Measurements from ENCODE around the gene NTN4.
"Not testable (repeated sequence)": the region's sequence is repeated elsewhere in the genome, so short reads cannot be mapped to it uniquely, and the experiment has no call there.

NTN4 gene

DNA sequence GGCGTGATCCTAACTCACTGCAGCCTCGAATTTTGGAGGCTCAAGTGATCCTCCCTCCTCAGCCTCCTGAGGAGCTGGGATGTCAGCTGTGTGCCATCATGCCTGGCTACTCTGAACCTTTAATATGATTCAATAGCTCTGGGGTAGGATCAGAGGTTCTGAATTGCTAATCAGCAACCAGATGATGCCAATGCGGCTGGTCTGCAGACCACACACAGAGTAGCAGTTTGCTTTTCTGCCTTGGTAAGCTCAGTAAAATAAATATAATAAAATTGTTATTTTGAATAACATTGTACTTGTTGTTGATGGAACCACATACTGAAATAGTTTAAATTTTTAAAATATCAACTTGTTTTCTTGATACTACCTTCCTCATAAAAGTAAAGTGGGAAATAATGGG lies 86.6 kb downstream of the NTN4 start:
- DNase-seq: no peak

DNA sequence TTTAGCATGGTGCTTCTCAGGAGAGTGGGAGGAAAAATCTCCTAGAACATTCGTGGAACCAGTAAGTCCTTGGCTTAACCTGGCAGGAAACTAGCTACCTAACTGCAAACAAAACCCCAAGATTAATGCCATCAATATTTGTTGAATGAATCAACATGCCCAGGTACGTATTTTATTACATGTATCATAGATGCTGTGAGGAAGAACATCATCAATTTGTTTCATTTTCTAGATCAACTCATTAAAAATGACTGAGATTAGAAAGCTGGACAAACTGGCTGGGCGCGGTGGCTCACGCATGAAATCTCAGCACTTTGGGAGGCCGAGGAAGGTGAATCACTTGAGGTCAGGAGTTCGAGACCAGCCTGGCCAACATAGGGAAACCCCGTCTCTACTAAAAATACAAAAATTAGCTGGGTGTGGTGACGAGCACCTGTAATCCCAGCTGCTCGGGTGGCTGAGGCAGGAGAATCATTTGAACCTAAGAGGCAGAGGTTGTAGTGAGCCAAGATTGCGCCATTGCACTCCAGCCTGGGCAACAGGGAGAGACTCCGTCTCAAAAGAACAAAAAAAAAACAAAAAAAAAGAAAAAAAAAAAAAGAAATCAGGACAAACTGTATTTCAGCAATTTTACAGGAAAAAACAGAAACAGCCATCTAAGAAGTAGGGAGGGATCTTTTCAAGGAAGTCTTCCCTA lies 88.7 kb downstream of the NTN4 start:
- DNase-seq: no peak

- DNase-seq: no peak
Observed at GRCh38 chr12:95701275-95701674, 89.3 kb downstream of the NTN4 start.

GRCh38 chr12:95700316-95700785 lies 90.2 kb downstream of the NTN4 start:
- DNase-seq: no peak

DNA sequence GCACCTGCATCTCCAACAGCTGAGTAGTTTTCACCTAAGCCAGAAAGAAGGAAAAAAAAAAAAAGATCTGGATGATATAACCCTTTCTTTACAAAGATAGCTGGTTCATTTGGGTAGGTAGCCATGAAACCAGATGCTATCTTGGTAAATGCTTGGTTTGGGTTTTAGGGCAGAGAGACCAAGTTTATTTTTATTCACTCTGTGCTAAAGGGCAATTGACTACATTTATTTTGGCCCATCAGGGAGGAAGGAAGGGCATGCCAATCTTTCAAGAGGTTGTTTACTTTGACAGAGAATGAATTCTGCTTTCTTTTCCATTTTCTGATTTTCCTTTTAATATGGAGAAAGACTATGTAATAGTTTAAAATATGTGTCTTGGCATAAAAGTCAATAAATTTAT lies 91.0 kb downstream of the NTN4 start:
- DNase-seq: no peak

GRCh38 chr12:95694136-95694535 lies 96.4 kb downstream of the NTN4 start:
- no peak for DNase-seq

DNA sequence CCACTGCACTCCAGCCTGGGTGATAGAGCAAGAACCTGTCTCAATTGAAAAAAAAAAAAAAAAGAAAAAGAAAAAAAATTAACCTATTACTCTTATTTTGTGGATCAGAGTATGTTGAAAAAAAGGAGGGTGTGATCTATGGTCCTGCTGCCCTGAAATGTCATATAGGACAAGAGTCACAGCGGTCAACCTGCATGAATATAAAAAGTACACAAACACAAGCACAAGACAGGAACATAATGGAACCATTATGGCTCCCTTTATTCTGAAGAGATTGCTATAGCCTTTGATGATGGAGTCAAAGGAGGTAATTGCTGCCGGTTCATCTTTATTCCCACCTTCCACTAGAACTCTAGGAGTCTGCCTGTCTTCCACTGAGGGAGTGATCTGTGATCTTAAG lies 96.9 kb downstream of the NTN4 start:
- no peak for DNase-seq

DNA sequence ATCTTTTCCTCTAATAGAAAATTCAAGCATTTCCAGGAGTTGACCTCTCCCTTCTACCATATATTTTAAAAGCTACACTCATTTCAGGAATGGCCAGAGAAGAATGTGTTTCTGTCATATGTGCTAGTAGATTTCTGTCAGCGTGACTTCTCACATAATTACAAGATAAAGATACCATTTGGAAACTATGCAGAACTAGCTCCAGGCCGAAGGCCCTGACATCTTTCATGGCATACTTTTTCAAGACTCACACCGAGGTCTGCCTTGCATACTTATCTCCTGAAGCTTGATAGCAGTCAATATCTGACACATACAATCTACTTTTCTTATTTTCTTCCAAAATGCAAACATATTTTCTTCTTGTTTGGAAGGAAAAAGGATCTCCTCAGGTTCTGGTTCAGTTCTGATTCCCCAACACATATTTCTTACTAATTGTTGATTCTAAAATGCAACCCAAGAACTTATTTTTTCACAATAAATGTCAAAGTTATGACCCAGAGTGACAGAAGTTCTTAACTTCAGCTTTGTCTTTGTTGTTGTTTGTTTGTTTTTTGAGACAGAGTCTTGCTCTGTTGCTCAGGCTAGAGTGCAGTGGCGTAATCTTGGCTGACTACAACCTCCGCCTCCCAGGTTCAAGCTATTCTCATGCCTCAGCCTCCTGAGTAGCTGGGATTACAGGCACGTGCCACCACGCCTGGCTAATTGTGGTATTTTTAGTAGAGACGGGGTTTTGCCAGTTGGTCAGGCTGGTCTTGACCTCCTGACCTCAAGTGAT lies 99.5 kb downstream of the NTN4 start:
- no peak for DNase-seq

DNA sequence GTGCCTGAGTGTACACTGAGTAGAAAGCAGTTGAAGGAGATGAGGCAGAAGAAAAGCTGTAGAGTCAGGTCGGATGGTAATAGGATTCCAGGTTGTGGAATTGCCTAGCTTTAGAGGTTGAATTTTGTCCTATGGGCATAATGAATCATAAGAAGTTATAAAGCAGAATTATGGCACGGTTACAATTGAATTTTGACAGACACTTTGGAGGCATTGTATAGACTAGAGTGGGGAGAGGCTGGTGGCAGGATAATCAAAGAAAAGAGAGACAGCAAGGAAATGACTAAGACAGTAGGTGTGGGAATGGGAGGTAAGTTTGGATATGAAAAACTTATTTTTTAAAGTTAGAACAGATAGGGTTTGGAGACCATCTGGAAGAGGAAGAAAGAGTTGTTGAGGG lies 102.6 kb downstream of the NTN4 start:
- DNase-seq: no peak

- DNase-seq: no peak
Observed at GRCh38 chr12:95683418-95683817, 107.1 kb downstream of the NTN4 start.

GRCh38 chr12:95681210-95681765 lies 109.3 kb downstream of the NTN4 start:
- DNase-seq: no peak

DNA sequence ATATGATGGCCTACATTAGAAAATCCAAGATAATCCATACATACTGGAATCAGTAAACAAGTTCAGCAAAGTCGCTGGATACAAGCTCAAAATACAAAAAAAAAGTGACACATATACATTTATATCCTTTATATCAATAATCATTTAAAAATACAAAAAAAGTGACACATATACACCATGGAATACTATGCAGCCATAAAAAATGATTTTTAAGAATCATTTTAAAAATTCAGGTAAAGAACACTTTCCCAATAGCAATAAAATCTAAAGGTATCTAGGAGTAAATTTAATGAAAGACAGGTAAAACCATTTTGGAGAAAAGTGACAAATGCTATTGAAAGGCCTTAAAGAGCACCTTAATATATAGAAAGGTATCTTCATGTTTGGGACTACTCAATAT lies 111.9 kb downstream of the NTN4 start:
- DNase-seq: no peak

- DNase-seq: not testable (repeated sequence)
Observed at GRCh38 chr12:95677782-95678181, 112.8 kb downstream of the NTN4 start.

DNA sequence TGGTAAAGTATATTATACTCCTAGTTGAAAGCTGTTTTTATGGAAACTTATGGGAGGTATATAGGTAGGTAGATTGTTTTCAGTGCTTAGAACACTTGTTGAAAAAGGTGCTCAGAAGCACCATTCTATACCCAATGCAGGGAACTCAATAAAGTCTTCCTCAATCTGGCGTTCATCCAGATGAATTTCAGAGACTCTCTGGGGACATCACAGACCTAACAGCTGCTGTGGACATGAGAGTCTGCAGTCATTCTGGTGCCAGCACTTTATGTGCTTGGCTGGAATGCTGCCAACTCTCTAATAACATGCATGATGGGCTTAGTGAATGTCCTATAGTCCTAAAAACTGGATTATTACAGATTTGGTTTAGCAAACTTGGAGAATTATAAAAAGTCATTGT lies 115.9 kb downstream of the NTN4 start:
- DNase-seq: no peak

DNA sequence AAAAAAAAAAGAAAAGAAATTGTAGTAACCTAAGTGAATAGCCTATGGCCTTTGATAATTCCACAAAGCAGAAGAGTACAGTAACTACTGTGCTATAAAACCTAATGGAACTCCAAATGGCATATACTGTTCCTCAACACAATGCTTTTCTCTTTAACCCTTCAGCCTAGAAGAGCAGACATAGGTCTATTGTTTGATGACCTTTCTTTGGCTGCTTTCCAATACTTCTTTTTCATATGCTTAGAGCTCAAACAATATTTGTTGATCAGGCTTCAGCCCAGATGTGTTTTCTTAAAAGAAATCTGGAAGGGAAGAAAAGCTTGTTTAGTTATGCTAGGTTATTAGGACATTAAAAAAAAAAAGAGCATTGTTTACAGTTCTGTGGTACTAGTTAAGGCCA lies 116.4 kb downstream of the NTN4 start:
- no peak for DNase-seq

- DNase-seq: no peak
Observed at GRCh38 chr12:95673576-95673975, 117.0 kb downstream of the NTN4 start.

GRCh38 chr12:95672166-95672565 lies 118.4 kb downstream of the NTN4 start:
- no peak for DNase-seq

- no peak for DNase-seq
Observed at GRCh38 chr12:95671265-95671664, 119.3 kb downstream of the NTN4 start.

DNA sequence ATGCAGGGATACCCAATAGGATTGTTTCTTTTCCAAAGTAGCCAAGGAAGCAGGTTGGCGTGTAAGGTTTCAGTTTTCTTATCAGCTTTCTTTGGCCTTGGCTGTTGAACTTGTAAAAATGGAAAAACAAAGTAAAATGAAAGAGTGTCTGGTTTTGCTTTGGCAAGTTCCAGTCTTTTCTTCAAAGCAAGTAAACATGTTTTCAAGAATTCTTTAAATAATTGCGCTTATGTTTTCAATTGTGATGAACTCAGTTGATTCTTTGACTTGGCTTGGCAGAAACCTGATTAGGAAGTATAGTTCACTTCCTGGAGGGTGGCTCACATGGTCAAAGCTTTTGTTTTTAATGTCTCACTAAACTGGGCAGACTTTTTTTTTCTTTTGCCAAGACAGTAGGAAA lies 127.0 kb downstream of the NTN4 start:
- DNase-seq: no peak

DNA sequence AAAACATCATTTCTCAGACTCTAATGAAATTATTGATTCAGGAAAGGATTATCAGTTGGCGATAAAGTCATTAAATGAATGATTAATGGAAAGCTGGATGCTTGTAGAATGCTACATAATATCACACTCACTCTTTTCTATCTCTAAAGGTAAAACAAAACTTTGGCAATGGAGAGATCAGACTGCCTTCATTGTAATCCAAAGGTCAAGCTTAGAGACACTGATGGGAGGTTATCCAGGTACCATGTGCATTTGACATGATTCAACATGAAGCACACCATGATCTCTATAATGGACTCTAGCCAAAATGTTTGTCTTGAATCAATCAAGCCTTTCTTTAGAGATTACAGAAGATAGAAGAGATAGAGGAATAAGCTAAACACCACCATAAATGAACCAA lies 129.2 kb downstream of the NTN4 start:
- DNase-seq: no peak

GRCh38 chr12:95658386-95658785 lies 132.2 kb downstream of the NTN4 start:
- DNase-seq: no peak

DNA sequence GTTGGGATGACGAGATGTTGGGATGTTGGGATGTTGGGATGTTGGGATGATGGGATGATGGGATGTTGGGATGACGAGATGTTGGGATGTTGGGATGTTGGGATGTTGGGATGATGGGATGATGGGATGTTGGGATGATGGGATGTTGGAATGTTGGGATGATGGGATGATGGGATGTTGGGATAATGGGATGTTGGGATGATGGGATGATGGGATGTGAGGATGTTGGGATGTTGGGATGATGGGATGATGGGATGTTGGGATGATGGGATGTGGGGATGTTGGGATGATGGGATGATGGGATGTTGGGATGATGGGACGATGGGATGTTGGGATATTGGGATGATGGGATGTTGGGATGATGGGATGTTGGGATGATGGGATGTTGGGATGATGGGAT lies 135.9 kb downstream of the NTN4 start:
- DNase-seq: not testable (repeated sequence)

DNA sequence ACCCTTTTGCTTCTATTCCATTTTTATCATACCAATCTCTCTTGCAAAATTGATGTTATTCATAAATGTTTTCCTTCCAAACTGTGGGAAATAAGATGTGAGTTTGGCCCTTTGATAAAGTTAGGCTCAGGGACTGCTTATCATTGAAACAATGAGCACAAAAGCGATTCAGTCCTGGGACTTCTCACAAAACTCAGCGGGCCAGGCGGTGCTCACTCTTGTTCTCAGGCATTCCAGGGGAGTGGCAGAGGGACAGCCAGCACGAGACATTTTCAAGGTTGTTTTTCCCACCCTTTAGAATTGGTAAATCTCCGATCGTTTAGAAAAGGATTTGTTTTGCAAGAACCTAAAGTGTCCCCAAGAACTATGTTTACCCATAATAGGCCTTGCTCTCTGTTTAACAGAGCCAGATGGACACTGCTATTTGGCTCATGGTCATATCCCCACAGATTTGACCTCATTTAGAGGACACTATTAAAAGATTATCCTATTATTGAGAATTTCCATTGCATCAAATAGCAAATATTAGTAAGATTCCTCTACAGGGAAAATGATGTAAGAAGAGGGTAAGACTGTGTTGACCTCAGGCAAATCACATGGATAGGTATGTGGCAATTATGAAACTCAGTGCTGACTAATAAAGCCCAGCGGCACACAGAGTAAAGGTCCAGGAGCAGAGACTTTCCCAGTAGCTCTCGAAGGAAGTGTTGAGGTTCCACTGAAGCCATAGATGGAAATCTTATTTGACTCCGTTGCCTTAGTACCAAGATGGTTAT lies 136.6 kb downstream of the NTN4 start:
- no peak for DNase-seq
